Activated T-helper 1 cell treated with anti-CD3 and anti-CD28 coated beads, Interleukin-12 subunit alpha, Interleukin-12 subunit beta, Interleukin-2, Interleukin-4 antibody, amounts not matched to agents 30 ng/mL and 10 ng/mL and 1 ng/mL, durations not matched to agents 14 hours and 24 hours and 36 hours (primary cell): Measurements from ENCODE around the gene BRSK1. TPM values are rescaled to one million over a fixed set of nuclear protein-coding genes. Genes with fewer than 3 reads are reported as not detected.
A peak's percentile ranks its signal among the peaks of the same experiment; 100 is the strongest.

Experiments
- DNase-seq: peaks from one replicate; pipeline ENCODE4 v3.0.0; 2021; ENCODE audit warnings: low spot score
- H3K27ac Mint-ChIP-seq: one replicate; pipeline ENCODE4 v1.8.0; 2021; ENCODE audit warnings: mild to moderate bottlenecking, mixed read lengths
- H3K27me3 Mint-ChIP-seq: one replicate; pipeline ENCODE4 v1.8.0; 2022; ENCODE audit warnings: mild to moderate bottlenecking, moderate library complexity, mixed read lengths; ENCODE audit not compliant: insufficient read depth
- H3K36me3 Mint-ChIP-seq: one replicate; pipeline ENCODE4 v1.8.0; 2021; ENCODE audit warnings: low read depth, mixed read lengths
- H3K4me1 Mint-ChIP-seq: one replicate; pipeline ENCODE4 v1.8.0; 2021; ENCODE audit warnings: low read depth, mixed read lengths
- H3K4me3 Mint-ChIP-seq: one replicate; pipeline ENCODE4 v1.8.0; 2021; ENCODE audit warnings: mild to moderate bottlenecking, moderate library complexity, mixed read lengths
- H3K9me3 Mint-ChIP-seq: one replicate; pipeline ENCODE4 v1.8.0; 2021; ENCODE audit warnings: mixed read lengths
- intact Hi-C: fragments of 100-400 bp; cut with micrococcal nuclease; formaldehyde crosslinking; loops from one replicate; pipeline ENCODE4 v1.15.1; 2024
- total RNA-seq: library from RNA; stranded (reverse); gene quantifications from 2 replicates; pipeline ENCODE4 v1.2.3, GENCODE V29; 2022

BRSK1 gene
- total RNA-seq, 1 donor from 2014 or later: 7.8 TPM

GRCh38 chr19:55352549-55353145, 68.8 kb downstream of the BRSK1 start:
- intact Hi-C loops: no loop called here
- Mint-ChIP-seq H3K9me3 (no peaks in the 10 kb centered on the region), H3K4me3 (peak overlapping the region; percentile 82), H3K36me3 (no peaks in the 10 kb centered on the region), H3K4me1 (peaks cover 26% of the 10 kb centered on the region), H3K27me3 (peaks cover 42% of the 10 kb centered on the region), H3K27ac (peak overlapping the region; percentile 13)
- no peak for DNase-seq

DNA sequence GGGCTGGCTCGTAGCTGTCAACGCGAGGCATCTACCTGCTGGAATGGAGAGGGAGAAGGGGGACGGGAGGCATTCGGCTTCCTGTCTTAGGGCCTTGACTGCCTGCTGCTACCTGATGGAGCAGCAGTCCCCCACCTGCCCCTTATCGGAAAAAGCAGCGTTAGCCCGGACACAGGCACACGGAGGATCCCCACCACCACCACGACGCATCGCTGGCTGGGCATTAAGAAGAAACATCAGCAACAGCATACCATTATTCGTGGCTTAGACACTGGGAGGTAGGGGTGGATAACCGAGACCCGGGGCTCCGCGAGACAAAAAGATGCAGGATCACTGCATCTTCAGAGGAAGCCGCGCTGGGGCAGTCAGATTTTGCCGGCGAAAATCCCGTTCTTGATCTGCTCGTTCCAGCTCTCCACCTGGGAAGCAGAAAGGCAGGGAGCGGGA, 69.6 kb downstream of the BRSK1 start:
- Mint-ChIP-seq H3K9me3 (no peaks in the 10 kb centered on the region), H3K36me3 (no peaks in the 10 kb centered on the region), H3K4me1 (peaks cover 26% of the 10 kb centered on the region), H3K27me3 (peaks cover 43% of the 10 kb centered on the region), H3K4me3 (peak overlapping the region; percentile 82), H3K27ac (no peak overlapping the region)
- intact Hi-C loops: no loop called here
- no peak for DNase-seq

GRCh38 chr19:55353803-55354697, 70.3 kb downstream of the BRSK1 start:
- Mint-ChIP-seq H3K27me3 (peaks cover 44% of the 10 kb centered on the region), H3K27ac (no peak overlapping the region), H3K4me1 (peaks cover 26% of the 10 kb centered on the region), H3K4me3 (peak overlapping the region; percentile 82), H3K36me3 (no peaks in the 10 kb centered on the region), H3K9me3 (no peaks in the 10 kb centered on the region)
- DNase-seq: peak; percentile 45
- intact Hi-C loops: loop anchor here (1.0 to 2.0 kb wide), 4 partner anchors 15 to 74 kb away; partner anchors contain the start of genes HSPBP1, KMT5C and RPL28

- H3K4me3 Mint-ChIP-seq: peak within 1 kb of the TSS; percentile 82
- no peak within 1 kb of the TSS for H3K27ac Mint-ChIP-seq
- peaks cover 44% of the 10 kb centered on the region for H3K27me3 Mint-ChIP-seq
- no peak for DNase-seq
- H3K9me3 Mint-ChIP-seq: no peaks in the 10 kb centered on the region
- intact Hi-C loops: loop anchor here (1.0 to 2.0 kb wide), 4 partner anchors 14 to 74 kb away; partner anchors contain the start of genes HSPBP1, KMT5C and RPL28
- H3K4me1 Mint-ChIP-seq: peaks cover 26% of the 10 kb centered on the region
- no peaks in the 10 kb centered on the region for H3K36me3 Mint-ChIP-seq
Measured at GRCh38 chr19:55354698-55355212, 71.0 kb downstream of the BRSK1 start, which contains the start of gene COX6B2. COX6B2 (minus strand) TSS chr19:55354719; CDS start chr19:55354521, 198 bp downstream.

- intact Hi-C loops: loop anchor here (2.0 kb wide), 1 partner anchor 13 kb away; no protein-coding TSS in a partner anchor
- no peak for DNase-seq
- no peaks in the 10 kb centered on the region for H3K36me3 Mint-ChIP-seq
- peaks cover 44% of the 10 kb centered on the region for H3K27me3 Mint-ChIP-seq
- H3K4me3 Mint-ChIP-seq: peak overlapping the region; percentile 33
- peaks cover 26% of the 10 kb centered on the region for H3K4me1 Mint-ChIP-seq
- no peaks in the 10 kb centered on the region for H3K9me3 Mint-ChIP-seq
- H3K27ac Mint-ChIP-seq: no peak overlapping the region
Measured at GRCh38 chr19:55355213-55355821, 71.5 kb downstream of the BRSK1 start.

- intact Hi-C loops: no loop called here
- H3K27me3 Mint-ChIP-seq: peaks cover 24% of the 10 kb centered on the region
- H3K27ac Mint-ChIP-seq: no peak overlapping the region
- H3K36me3 Mint-ChIP-seq: no peaks in the 10 kb centered on the region
- H3K4me1 Mint-ChIP-seq: peaks cover under 1% of the 10 kb centered on the region
- H3K4me3 Mint-ChIP-seq: no peak overlapping the region
- DNase-seq: no peak
- no peaks in the 10 kb centered on the region for H3K9me3 Mint-ChIP-seq
Measured at GRCh38 chr19:55358493-55358892, 74.7 kb downstream of the BRSK1 start.

- Mint-ChIP-seq H3K27ac (no peak overlapping the region), H3K4me1 (no peaks in the 10 kb centered on the region), H3K36me3 (no peaks in the 10 kb centered on the region), H3K4me3 (no peak overlapping the region), H3K27me3 (peaks cover 20% of the 10 kb centered on the region), H3K9me3 (no peaks in the 10 kb centered on the region)
- intact Hi-C loops: no loop called here
- no peak for DNase-seq
Measured at GRCh38 chr19:55358943-55359908, 75.4 kb downstream of the BRSK1 start.

DNA sequence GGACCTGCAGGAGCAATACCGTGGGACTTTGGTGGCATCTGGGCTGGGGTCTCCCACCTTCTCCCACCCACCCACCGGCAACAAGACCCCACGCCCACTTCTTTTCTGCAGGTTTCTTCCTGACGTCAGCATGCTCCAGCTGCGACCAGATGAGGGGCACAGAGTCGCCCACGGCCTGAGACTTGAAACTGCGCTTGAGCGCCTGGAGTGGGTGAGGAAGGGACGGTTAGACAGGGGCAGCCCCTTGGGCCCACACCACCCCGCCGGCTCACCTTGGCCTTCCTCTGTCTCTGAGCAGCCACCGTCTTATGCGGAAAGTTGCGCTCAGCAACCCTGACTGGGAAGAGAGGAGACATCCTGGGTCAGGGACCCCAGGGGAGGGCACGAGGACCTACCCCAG, 77.1 kb downstream of the BRSK1 start:
- H3K4me3 Mint-ChIP-seq: no peak overlapping the region
- intact Hi-C loops: no loop called here
- peaks cover 16% of the 10 kb centered on the region for H3K27me3 Mint-ChIP-seq
- no peak overlapping the region for H3K27ac Mint-ChIP-seq
- no peaks in the 10 kb centered on the region for H3K4me1 Mint-ChIP-seq
- no peak for DNase-seq
- no peaks in the 10 kb centered on the region for H3K36me3 Mint-ChIP-seq
- no peaks in the 10 kb centered on the region for H3K9me3 Mint-ChIP-seq

Other genes starting within 250 kb of the BRSK1 start
- 0.59 TPM in 1 of 2 replicates, not detected in the other for gene GP6, start 245.7 kb upstream of the BRSK1 start, total RNA-seq
- 21.7 and 26.4 TPM in 2 replicates for gene RDH13, start 220.8 kb upstream of the BRSK1 start, total RNA-seq
- gene EPS8L1, start 208.1 kb upstream of the BRSK1 start, total RNA-seq: 3.3 and 6.0 TPM in 2 replicates
- gene PPP1R12C, start 166.4 kb upstream of the BRSK1 start, total RNA-seq: 114 and 115 TPM in 2 replicates
- not detected in 2 replicates for gene TNNT1, start 134.8 kb upstream of the BRSK1 start, total RNA-seq
- gene TNNI3, start 126.3 kb upstream of the BRSK1 start, total RNA-seq: not detected in 2 replicates
- 0.36 TPM in 1 of 2 replicates, not detected in the other for gene DNAAF3, start 117.4 kb upstream of the BRSK1 start, total RNA-seq
- not detected in 2 replicates for gene SYT5, start 103.7 kb upstream of the BRSK1 start, total RNA-seq
- gene PTPRH, start 74.5 kb upstream of the BRSK1 start, total RNA-seq: 0.16 TPM in 1 of 2 replicates, not detected in the other
- 7.7 and 8.3 TPM in 2 replicates for gene TMEM86B, start 55.2 kb upstream of the BRSK1 start, total RNA-seq
- 200 and 202 TPM in 2 replicates for gene PPP6R1, start 25.0 kb upstream of the BRSK1 start, total RNA-seq
- 66.4 and 69.6 TPM in 2 replicates for gene HSPBP1, start 3.9 kb upstream of the BRSK1 start, total RNA-seq
- gene TMEM150B, start 41.3 kb downstream of the BRSK1 start, total RNA-seq: 0.71 TPM in 1 of 2 replicates, not detected in the other
- gene KMT5C, start 55.9 kb downstream of the BRSK1 start, total RNA-seq: 29.1 and 29.9 TPM in 2 replicates
- 0.26 TPM in 1 of 2 replicates, not detected in the other for gene COX6B2, start 70.7 kb downstream of the BRSK1 start, total RNA-seq
- gene GARIN5B, start 79.3 kb downstream of the BRSK1 start, total RNA-seq: 0.05 TPM in 1 of 2 replicates, not detected in the other
- gene IL11, start 86.5 kb downstream of the BRSK1 start, total RNA-seq: 0.34 TPM in 1 of 2 replicates, not detected in the other
- not detected in 2 replicates for gene TMEM190, start 92.8 kb downstream of the BRSK1 start, total RNA-seq
- gene TMEM238, start 100.3 kb downstream of the BRSK1 start, total RNA-seq: 9.7 and 10.6 TPM in 2 replicates
- gene RPL28, start 101.9 kb downstream of the BRSK1 start, total RNA-seq: 1,835 and 1,847 TPM in 2 replicates
- 224 and 225 TPM in 2 replicates for gene UBE2S, start 123.8 kb downstream of the BRSK1 start, total RNA-seq
- not detected in 2 replicates for gene SHISA7, start 159.3 kb downstream of the BRSK1 start, total RNA-seq
- 31.3 and 34.3 TPM in 2 replicates for gene ISOC2, start 177.6 kb downstream of the BRSK1 start, total RNA-seq
- gene C19orf85, start 180.8 kb downstream of the BRSK1 start, total RNA-seq: not detected in 2 replicates
- 7.6 and 10.4 TPM in 2 replicates for gene ZNF628, start 192.6 kb downstream of the BRSK1 start, total RNA-seq
- gene NAT14, start 201.2 kb downstream of the BRSK1 start, total RNA-seq: 23.1 and 26.1 TPM in 2 replicates
- gene SSC5D, start 204.4 kb downstream of the BRSK1 start, total RNA-seq: 0.24 and 0.65 TPM in 2 replicates